Testis (tissue), 3 donors: ENCODE data around the gene RNASEH2B. TPM values are rescaled to one million over a fixed set of nuclear protein-coding genes. Genes with fewer than 3 reads are reported as not detected.

Source experiments
- DNase-seq: peaks from one replicate; pipeline ENCODE4 v3.0.0-alpha.2; 2019
- H3K27ac ChIP-seq, 2 donors: fragments of 200-600 bp; sonication (generic); one replicate each; pipeline ENCODE4 v1.5.1; 2019
- H3K27me3 ChIP-seq: fragments of 200-600 bp; sonication (generic); one replicate; pipeline ENCODE4 v1.5.1; 2019
- H3K36me3 ChIP-seq: fragments of 200-600 bp; sonication (generic); one replicate; pipeline ENCODE4 v1.5.1; 2017; ENCODE audit warnings: low read depth; ENCODE audit errors: missing control alignments
- H3K4me1 ChIP-seq: fragments of 200-600 bp; sonication (generic); one replicate; pipeline ENCODE4 v1.5.1; 2019
- H3K4me3 ChIP-seq, 2 donors: fragments of 200-600 bp; sonication (generic); one replicate each; pipeline ENCODE4 v1.5.1; 2017 to 2019
- H3K9me3 ChIP-seq: fragments of 200-600 bp; sonication (generic); one replicate; pipeline ENCODE4 v1.5.1; 2017
- CTCF ChIP-seq, 3 experiments: fragments of 450-650 bp in 2 of 3; fragments of 200-600 bp in 1 of 3; sonication (generic) in 1 of 3; IDR thresholded peaks; one replicate each; pipeline ENCODE4 v1.5.1; 2016 to 2019; ENCODE audit warnings: antibody characterized with exemption in 3 of 3, mild to moderate bottlenecking in 2 of 3, moderate library complexity in 1 of 3
- POLR2A ChIP-seq: fragments of 450-650 bp; IDR thresholded peaks from one replicate; pipeline ENCODE4 v1.6.1; 2017; ENCODE audit warnings: antibody characterized with exemption, mild to moderate bottlenecking, moderate library complexity
- WGBS, 2 donors: methylation state at CpG; one replicate each; pipeline ENCODE4 v1.1.5; 2018; 5-methylcytosine and 5-hydroxymethylcytosine counted together
- intact Hi-C: fragments of 100-400 bp; cut with DNase I; formaldehyde crosslinking; loops from one replicate; pipeline ENCODE4 v1.15.1; 2023; ENCODE audit warnings: low total_unique reads
- polyA plus RNA-seq: library from polyadenylated mRNA; stranded (reverse); fragments of 350-450 nt; fragmentation: Illumina TruSeq; extraction: RNeasy Lipid Tissue Mini Kit (QIAGEN cat#74804); gene quantifications from one replicate; pipeline ENCODE4 v1.2.3, GENCODE V29; 2014; ENCODE audit warnings: low read depth, low replicate concordance; ENCODE audit not compliant: insufficient read depth
- total RNA-seq, 2 donors: library from RNA; depleted of rRNA; stranded (reverse); fragments of >200 nt; gene quantifications; one replicate each; pipeline ENCODE4 v1.2.3, GENCODE V29; 2016

The RNASEH2B gene
- total and polyA plus RNA-seq, 3 donors from 2014 or later = 38.2 to 52.3 (median 43.4) TPM

GRCh38 chr13:51002736-51003135 lies 93.1 kb downstream of the RNASEH2B start:
- Histone ChIP-seq H3K27ac (no peak overlapping the region), H3K36me3 (no peaks in the 10 kb centered on the region), H3K4me1 (no peaks in the 10 kb centered on the region), H3K4me3 (no peak overlapping the region), H3K27me3 (no peaks in the 10 kb centered on the region), H3K9me3 (no peaks in the 10 kb centered on the region)
- intact Hi-C loops = no loop called here
- WGBS, 2 donors = 60 to 70% methylated on average over 1 of the region's 1 CpG
- DNase-seq = no peak
- TF ChIP-seq POLR2A = no peak
- TF ChIP-seq CTCF (IDR thresholded peaks at IDR 0.05) = no peak

GRCh38 chr13:51003642-51004041 lies 94.1 kb downstream of the RNASEH2B start:
- TF ChIP-seq CTCF (IDR thresholded peaks at IDR 0.05) = no peak
- no peak for TF ChIP-seq POLR2A
- no peak for DNase-seq
- H3K27me3 ChIP-seq = no peaks in the 10 kb centered on the region
- no peak overlapping the region for H3K4me3 ChIP-seq
- no peak overlapping the region for H3K27ac ChIP-seq
- H3K4me1 ChIP-seq = no peaks in the 10 kb centered on the region
- intact Hi-C loops = no loop called here
- no peaks in the 10 kb centered on the region for H3K9me3 ChIP-seq
- no peaks in the 10 kb centered on the region for H3K36me3 ChIP-seq
- 84 to 86% methylated on average over 7 of the region's 7 CpGs for WGBS, 2 donors

GRCh38 chr13:51004111-51004865 lies 94.7 kb downstream of the RNASEH2B start:
- Histone ChIP-seq H3K4me1 (no peaks in the 10 kb centered on the region), H3K27ac (no peak overlapping the region), H3K36me3 (no peaks in the 10 kb centered on the region), H3K27me3 (no peaks in the 10 kb centered on the region), H3K9me3 (no peaks in the 10 kb centered on the region), H3K4me3 (no peak overlapping the region)
- no peak for DNase-seq
- TF ChIP-seq POLR2A = no peak
- no peak for TF ChIP-seq CTCF (IDR thresholded peaks at IDR 0.05)
- WGBS, 2 donors = 85 to 87% methylated on average over 15 to 18 of the region's 18 CpGs
- intact Hi-C loops = no loop called here

GRCh38 chr13:51004918-51005460 lies 95.4 kb downstream of the RNASEH2B start:
- TF ChIP-seq POLR2A (no peak), CTCF (IDR thresholded peaks at IDR 0.05) (no peak)
- no peak for DNase-seq
- no peak overlapping the region for H3K4me3 ChIP-seq

GRCh38 chr13:51005566-51005965 lies 96.0 kb downstream of the RNASEH2B start:
- TF ChIP-seq POLR2A = no peak
- no peak for TF ChIP-seq CTCF (IDR thresholded peaks at IDR 0.05)
- H3K27me3 ChIP-seq = no peaks in the 10 kb centered on the region
- 67 to 72% methylated on average over 4 of the region's 4 CpGs for WGBS, 2 donors
- intact Hi-C loops = no loop called here
- H3K27ac ChIP-seq = no peak overlapping the region
- H3K4me3 ChIP-seq = no peak overlapping the region
- H3K4me1 ChIP-seq = no peaks in the 10 kb centered on the region
- no peaks in the 10 kb centered on the region for H3K9me3 ChIP-seq
- DNase-seq = no peak
- no peaks in the 10 kb centered on the region for H3K36me3 ChIP-seq

More at GRCh38 chr13:51004918-51005460, 95.4 kb downstream of the RNASEH2B start:
- Histone ChIP-seq H3K4me1 (no peaks in the 10 kb centered on the region), H3K27me3 (no peaks in the 10 kb centered on the region), H3K27ac (no peak overlapping the region), H3K9me3 (no peaks in the 10 kb centered on the region), H3K36me3 (no peaks in the 10 kb centered on the region)
- intact Hi-C loops = no loop called here
- 60 to 78% methylated on average over 3 of the region's 3 CpGs for WGBS, 2 donors
